ENCODE results near the gene GALNT9. TPM values are rescaled to one million over a fixed set of nuclear protein-coding genes. Genes with fewer than 3 reads are reported as not detected.

GALNT9 gene
- total RNA-seq, 1 donor from 2014 or later, result 2.1 TPM

- Histone ChIP-seq H3K79me2 (ENCODE audit: insufficient read depth, low read length) (peaks cover 58% of the 10 kb centered on the region), H4K20me1 (ENCODE audit: insufficient read depth, low read length) (peaks cover 45% of the 10 kb centered on the region), H3K27ac (ENCODE audit: low read depth, low read length) (no peak overlapping the region), H2AFZ (ENCODE audit: low read depth, low read length) (no peak overlapping the region), H3K4me2 (ENCODE audit: low read length) (no peak overlapping the region), H3K27me3 (ENCODE audit: insufficient read depth, low read length) (no peaks in the 10 kb centered on the region), H3K9me3 (ENCODE audit: insufficient read depth, low read depth, low read length) (no peaks in the 10 kb centered on the region), H3K4me3 (ENCODE audit: insufficient read depth, low read depth, low read length) (no peak overlapping the region), H3K9ac (ENCODE audit: low read length) (no peak overlapping the region), H3K36me3 (ENCODE audit: insufficient read depth, low read length) (no peaks in the 10 kb centered on the region), H3K4me1 (ENCODE audit: insufficient read depth, low read length) (peaks cover 16% of the 10 kb centered on the region)
- H3K27me3 Mint-ChIP-seq (ENCODE audit: low read depth, unreplicated experiment), result no peaks in the 10 kb centered on the region
- no peak overlapping the region for H3K27ac Mint-ChIP-seq (ENCODE audit: unreplicated experiment)
- FAIRE-seq (no peak), DNase-seq (ENCODE audit: low read depth) (no peak)
- peaks cover 3% of the 10 kb centered on the region for H3K36me3 Mint-ChIP-seq (ENCODE audit: low read depth, unreplicated experiment)
- no peaks in the 10 kb centered on the region for H3K9me3 Mint-ChIP-seq (ENCODE audit: unreplicated experiment)
- H3K4me1 Mint-ChIP-seq (ENCODE audit: low read depth, unreplicated experiment), result peaks cover 5% of the 10 kb centered on the region
- TF ChIP-seq EZH2 (IDR thresholded peaks at IDR 0.05; ENCODE audit: insufficient read depth, low read length) (no peak), CTCF (IDR thresholded peaks at IDR 0.05; ENCODE audit: insufficient read depth, low read depth, low read length) (no peak)
- H3K4me3 Mint-ChIP-seq (ENCODE audit: unreplicated experiment), result no peak overlapping the region
These were observed 182.5 kb downstream of the GALNT9 start for GRCh38 chr12:132146772-132147422.

Other genes with a start within 250 kb of the GALNT9 start
- gene DDX51, start 185.3 kb downstream of the GALNT9 start, total RNA-seq, result 8.2 and 10.2 TPM in 2 replicates
- 15.7 and 16.5 TPM in 2 replicates for gene NOC4L, start 185.1 kb downstream of the GALNT9 start, total RNA-seq
- gene FBRSL1, start 160.6 kb upstream of the GALNT9 start, total RNA-seq, result 36.6 and 43.8 TPM in 2 replicates

Data from astrocyte (in vitro differentiated cells and primary cell).